Keratinocyte (primary cell): ENCODE results near the gene PTPRU.

Source experiments
- EZH2 ChIP-seq: IDR thresholded peaks from one replicate; pipeline ENCODE4 v1.6.1; 2012; ENCODE audit warnings: inconsistent platforms, mild to moderate bottlenecking, low read length, moderate library complexity
- TF ChIP-seq, protein P1 (sequence below), 3 experiments: IDR thresholded peaks in 1 of 3; conservative IDR thresholded peaks in 1 of 3; optimal IDR thresholded peaks in 1 of 3; 2 replicates in 2 of 3; 3 replicates in 1 of 3; pipeline versions ENCODE3 to v1.5.1; 2011; ENCODE audit warnings: low read length in 3 of 3, mild to moderate bottlenecking in 3 of 3, moderate library complexity in 2 of 3, control low read depth in 1 of 3, inconsistent platforms in 1 of 3; ENCODE audit not compliant: insufficient read depth in 2 of 3; ENCODE audit errors: extremely low read depth in 1 of 3

DNA sequence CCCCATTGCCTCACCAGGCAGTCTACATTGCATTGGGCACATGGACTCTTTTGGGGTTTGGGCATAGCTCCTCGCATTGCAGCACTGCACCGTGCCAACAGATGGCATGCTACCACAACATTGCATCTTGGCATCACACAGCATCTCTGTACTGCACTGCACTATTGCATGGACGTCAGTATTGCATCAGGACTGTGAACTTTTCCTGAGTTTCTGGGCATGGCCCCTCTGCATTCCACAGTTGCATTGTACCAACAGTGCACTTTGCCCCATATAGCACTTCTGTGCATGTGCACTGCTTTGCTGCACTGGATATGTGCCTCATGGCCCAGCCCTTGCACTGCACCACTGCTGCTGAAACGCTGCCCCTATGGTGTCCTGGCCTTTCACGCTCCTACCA, 9.6 kb downstream of the PTPRU start:
- TF ChIP-seq, protein P1, sequence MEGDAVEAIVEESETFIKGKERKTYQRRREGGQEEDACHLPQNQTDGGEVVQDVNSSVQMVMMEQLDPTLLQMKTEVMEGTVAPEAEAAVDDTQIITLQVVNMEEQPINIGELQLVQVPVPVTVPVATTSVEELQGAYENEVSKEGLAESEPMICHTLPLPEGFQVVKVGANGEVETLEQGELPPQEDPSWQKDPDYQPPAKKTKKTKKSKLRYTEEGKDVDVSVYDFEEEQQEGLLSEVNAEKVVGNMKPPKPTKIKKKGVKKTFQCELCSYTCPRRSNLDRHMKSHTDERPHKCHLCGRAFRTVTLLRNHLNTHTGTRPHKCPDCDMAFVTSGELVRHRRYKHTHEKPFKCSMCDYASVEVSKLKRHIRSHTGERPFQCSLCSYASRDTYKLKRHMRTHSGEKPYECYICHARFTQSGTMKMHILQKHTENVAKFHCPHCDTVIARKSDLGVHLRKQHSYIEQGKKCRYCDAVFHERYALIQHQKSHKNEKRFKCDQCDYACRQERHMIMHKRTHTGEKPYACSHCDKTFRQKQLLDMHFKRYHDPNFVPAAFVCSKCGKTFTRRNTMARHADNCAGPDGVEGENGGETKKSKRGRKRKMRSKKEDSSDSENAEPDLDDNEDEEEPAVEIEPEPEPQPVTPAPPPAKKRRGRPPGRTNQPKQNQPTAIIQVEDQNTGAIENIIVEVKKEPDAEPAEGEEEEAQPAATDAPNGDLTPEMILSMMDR (optimal IDR thresholded peaks at IDR 0.05 in 1 of 3, IDR thresholded peaks at IDR 0.05 in 1 of 3, conservative IDR thresholded peaks at IDR 0.05 in 1 of 3; ENCODE audit: extremely low read depth in 1 of 3, insufficient read depth in 2 of 3, low read length in 3 of 3) = peak; percentile 77 to 100 (median 81)
- TF ChIP-seq EZH2 = no peak
